HG02938 (cell line): ENCODE results near the gene DUOXA1.

Source experiments
- ATAC-seq: cut with Tn5 transposase; IDR thresholded peaks from one replicate; pipeline ENCODE4 v1.9.1; 2021; ENCODE audit warnings: mild to moderate bottlenecking, moderate library complexity; ENCODE audit not compliant: unreplicated experiment

Gene DUOXA1

GRCh38 chr15:45133561-45133920 is 3.9 kb upstream of the DUOXA1 start:
- no peak for ATAC-seq

- ATAC-seq = no peak
Measured at GRCh38 chr15:45132844-45133560, 3.3 kb upstream of the DUOXA1 start.

- no peak for ATAC-seq
Measured at GRCh38 chr15:45131510-45131909, 1.8 kb upstream of the DUOXA1 start.

- ATAC-seq = no peak
Measured at GRCh38 chr15:45130291-45131000, 767 bp upstream of the DUOXA1 start.

GRCh38 chr15:45128971-45129639 is 574 bp downstream of the DUOXA1 start:
- no peak for ATAC-seq

- no peak for ATAC-seq
Measured at GRCh38 chr15:45126535-45127158, 3.0 kb downstream of the DUOXA1 start.

- no peak for ATAC-seq
Measured at GRCh38 chr15:45123397-45123796, 6.3 kb downstream of the DUOXA1 start.

GRCh38 chr15:45122719-45123118 is 7.0 kb downstream of the DUOXA1 start:
- ATAC-seq = no peak

- ATAC-seq = no peak
Measured at GRCh38 chr15:45121706-45122417, 7.8 kb downstream of the DUOXA1 start.

GRCh38 chr15:45121020-45121419 is 8.7 kb downstream of the DUOXA1 start:
- no peak for ATAC-seq

GRCh38 chr15:45120081-45120972 is 9.4 kb downstream of the DUOXA1 start:
- no peak for ATAC-seq

GRCh38 chr15:45118996-45119395 is 10.7 kb downstream of the DUOXA1 start:
- no peak for ATAC-seq

- peak; percentile 94 for ATAC-seq
Measured at GRCh38 chr15:45118131-45118588, 11.5 kb downstream of the DUOXA1 start.

- no peak for ATAC-seq
Measured at GRCh38 chr15:45117308-45118130, 12.2 kb downstream of the DUOXA1 start.

- no peak for ATAC-seq
Measured at GRCh38 chr15:45116482-45117307, 13.0 kb downstream of the DUOXA1 start.

- no peak for ATAC-seq
Measured at GRCh38 chr15:45116006-45116481, 13.6 kb downstream of the DUOXA1 start.

GRCh38 chr15:45115312-45115820 is 14.3 kb downstream of the DUOXA1 start:
- ATAC-seq = no peak

- no peak for ATAC-seq
Measured at GRCh38 chr15:45114751-45115085, 15.0 kb downstream of the DUOXA1 start.
